Left forelimb (tissue), 1 donor: ENCODE measurements around the gene COMMD3.
"Not testable (repeated sequence)": the region's sequence is repeated elsewhere in the genome, so short reads cannot be mapped to it uniquely, and the experiment has no call there.

Source experiments
- DNase-seq: peaks from one replicate; pipeline ENCODE4 v3.0.0-alpha.2; 2018; ENCODE audit warnings: low spot score

Gene COMMD3

GRCh38 chr10:22316286-22317075 is at the start of gene COMMD3:
TSS of gene COMMD3 (plus strand) at chr10:22316388. CDS start at chr10:22316418, 30 bp downstream.
- peak; percentile 93 for DNase-seq

- no peak for DNase-seq
Observed at GRCh38 chr10:22268503-22268902, 47.7 kb upstream of the COMMD3 start.

DNA sequence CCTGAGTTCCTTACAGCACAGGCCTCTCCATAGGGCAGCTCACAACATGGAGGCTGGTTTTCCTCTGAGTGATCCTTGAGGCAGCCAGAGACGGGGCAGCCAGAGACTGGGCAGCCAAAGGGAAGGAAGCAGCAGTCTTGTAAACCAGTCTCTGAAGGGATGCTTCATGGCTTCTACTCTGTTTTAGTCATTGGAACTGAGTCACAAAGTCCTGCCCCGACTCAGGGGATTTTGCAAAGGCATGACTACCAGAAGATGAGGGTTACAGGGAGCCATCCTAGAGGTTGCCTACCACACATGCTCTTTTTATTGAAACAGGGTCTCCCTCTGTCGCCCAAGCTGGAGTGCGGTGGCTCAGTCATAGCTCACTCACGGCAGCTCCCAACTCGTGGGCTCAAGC is 44.4 kb upstream of the COMMD3 start:
- DNase-seq = no peak

GRCh38 chr10:22278441-22278782 is 37.8 kb upstream of the COMMD3 start:
- no peak for DNase-seq

GRCh38 chr10:22280078-22280477 is 36.1 kb upstream of the COMMD3 start:
- no peak for DNase-seq

DNA sequence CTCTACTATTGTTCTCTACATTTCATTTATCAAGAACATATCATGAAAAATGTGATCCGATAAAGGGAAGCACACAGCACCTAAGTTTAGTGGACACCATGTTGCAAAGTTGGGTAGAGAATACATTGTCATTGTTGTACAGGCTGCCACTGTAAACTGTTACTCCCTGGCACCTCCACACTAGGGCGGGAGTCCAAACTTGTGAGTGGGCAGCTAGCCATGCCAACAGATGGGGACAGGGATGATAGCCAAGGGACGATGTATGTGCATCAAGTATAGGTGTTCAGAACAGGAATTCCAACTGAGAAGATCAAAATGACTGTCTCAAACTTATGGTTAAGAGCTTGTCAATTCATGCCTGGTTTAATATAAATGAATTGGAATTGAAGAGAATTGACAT is 31.1 kb upstream of the COMMD3 start:
- no peak for DNase-seq

DNA sequence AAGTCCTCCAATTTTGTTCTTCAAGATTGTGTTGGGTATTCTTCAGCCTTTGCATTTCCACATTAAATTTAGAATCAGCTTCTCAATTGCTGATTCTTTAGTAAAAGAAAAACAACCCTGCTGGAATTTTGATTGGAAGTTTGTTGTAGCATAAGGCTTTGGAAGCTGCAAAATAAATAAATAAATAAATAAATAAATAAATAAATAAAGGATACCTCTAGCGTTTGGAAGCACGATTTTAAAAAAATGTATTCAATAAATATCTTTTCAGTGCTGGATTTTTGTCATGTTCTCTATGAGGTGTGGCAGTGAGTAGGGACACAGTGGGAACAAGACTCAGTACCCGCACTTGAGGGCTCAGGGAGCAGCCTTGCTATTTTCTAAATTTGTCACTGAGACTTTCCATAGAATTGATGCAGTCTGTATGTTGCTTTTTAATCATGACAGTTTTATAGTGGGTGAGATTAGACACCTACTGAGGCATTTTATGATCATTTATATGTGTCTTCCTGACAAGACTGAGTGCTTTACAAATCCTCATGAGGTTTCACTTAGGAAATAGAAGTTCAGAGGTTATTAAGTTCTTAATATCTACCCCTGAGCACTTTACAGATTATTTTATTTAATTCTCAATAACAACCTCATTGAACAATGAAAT is 22.3 kb upstream of the COMMD3 start:
- DNase-seq = no peak

- no peak for DNase-seq
Observed at GRCh38 chr10:22294694-22295093, 21.5 kb upstream of the COMMD3 start.

- DNase-seq = no peak
Observed at GRCh38 chr10:22301193-22301592, 15.0 kb upstream of the COMMD3 start.

DNA sequence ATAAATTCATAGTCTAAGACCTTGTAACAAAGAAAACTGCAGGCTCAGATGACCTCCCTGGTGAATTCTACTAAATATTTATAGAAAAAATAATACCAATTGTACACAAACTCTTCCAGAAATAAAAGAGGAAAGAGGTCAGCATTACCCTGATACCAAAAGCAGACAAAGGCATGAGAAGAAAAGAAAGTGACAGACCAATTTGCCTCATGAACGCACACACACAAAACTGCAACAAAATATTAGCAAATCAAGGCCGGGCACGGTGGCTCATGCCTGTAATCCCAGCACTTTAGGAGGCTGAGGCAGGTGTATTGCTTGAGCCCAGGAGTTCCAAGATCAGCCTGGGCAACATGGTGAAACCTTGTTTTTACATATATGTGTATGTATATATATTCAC is 12.7 kb upstream of the COMMD3 start:
- no peak for DNase-seq

DNA sequence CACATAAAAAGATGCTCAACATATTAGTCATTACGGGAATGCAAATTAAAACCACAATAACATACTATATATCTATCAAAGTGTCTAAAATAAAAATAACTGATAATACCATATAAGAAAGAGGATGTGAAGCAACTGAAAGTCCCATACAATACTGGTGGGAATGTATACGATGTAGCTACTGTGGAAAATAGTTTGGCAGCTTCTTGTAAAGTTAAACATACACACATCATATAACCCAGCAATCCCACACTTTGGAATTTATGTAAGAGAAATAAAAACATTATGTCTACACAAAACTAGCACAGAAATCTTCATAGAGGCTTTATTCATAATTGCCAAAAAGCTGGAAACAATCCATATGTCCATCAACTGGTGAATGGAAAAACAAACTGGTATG is 10.5 kb upstream of the COMMD3 start:
- no peak for DNase-seq

GRCh38 chr10:22308390-22308789 is 7.8 kb upstream of the COMMD3 start:
- DNase-seq = no peak

- no peak for DNase-seq
Observed at GRCh38 chr10:22309180-22310000, 6.8 kb upstream of the COMMD3 start.

GRCh38 chr10:22310012-22310411 is 6.2 kb upstream of the COMMD3 start:
- not testable (repeated sequence) for DNase-seq

- DNase-seq = no peak
Observed at GRCh38 chr10:22310928-22311327, 5.3 kb upstream of the COMMD3 start.

DNA sequence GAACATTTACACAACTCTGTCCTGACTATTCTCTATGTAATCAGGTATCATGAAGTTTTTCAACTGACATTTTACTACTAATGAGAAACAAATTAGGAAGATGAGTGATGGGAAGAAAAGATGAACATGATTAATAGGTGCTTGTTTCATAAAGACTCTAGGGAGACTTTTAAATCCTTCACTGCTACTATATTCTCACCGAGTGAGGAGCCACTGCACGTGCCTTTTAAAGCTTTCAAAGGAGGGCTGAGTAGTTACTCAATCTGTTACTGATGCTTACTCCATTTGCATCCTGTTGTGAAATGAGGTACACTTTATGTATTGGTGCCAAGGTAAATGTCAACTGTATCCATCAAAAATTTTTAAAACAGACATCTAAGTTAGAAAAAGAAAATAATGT is 1.3 kb upstream of the COMMD3 start:
- DNase-seq = no peak

DNA sequence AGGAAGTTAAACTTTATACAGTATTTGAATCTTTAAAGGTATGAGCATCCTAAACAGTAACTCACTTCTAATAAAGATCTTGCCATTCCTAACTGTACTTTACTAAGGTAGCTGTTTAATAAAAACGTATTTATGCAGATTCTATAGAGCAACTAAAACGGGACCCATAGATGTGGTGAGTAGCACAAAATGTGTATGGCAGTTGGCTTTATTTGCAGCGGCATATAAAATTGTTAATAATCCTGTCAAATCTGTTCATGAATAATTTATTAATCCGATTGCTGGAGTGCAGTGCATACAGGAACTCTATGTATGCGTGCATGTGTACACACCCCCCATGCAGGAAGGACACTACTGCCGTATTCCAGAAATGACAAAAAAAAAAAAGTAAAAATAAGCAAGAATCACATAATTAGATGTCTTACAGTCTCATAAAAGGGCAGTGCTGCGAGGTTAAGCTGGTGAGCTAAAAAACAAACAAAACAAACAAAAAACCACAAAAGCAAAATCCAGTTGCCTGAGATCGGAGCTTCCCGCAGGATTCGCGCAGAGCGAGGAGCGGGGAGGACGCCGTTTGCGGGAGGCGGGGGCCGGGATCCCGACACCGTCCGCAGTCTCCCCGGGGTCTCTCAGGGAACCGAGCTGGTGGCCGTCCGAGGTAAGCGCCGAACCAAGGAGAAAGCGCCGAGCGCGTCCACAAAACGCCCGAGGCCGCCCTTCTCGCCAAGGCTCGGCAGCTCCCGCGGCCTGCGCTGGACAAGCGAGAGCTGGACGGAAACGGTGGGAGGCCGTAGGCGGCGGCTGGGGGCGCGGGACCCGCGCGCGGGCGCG is 518 bp upstream of the COMMD3 start:
- DNase-seq = no peak

- DNase-seq = no peak
Observed at GRCh38 chr10:22317076-22317370, 835 bp downstream of the COMMD3 start.

GRCh38 chr10:22317771-22318565 is 1.8 kb downstream of the COMMD3 start:
- no peak for DNase-seq

DNA sequence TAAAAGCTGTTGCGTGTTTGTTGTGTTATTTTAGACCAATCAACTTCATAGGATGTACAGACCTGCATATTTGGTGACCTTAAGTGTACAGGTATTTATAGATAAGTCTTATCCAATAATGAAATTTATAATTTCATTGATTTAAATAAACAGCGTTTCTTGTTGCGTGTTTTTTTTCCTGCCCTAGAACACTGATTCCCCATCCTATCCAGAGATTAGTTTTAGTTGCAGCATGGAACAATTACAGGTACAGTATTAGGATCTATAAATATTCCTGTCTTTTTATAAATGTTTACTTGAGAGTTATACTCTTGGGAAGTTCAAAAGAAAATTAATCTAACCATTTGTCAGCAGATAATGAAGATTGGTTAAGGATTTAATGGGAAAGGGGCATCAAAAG is 2.6 kb downstream of the COMMD3 start:
- DNase-seq = no peak

DNA sequence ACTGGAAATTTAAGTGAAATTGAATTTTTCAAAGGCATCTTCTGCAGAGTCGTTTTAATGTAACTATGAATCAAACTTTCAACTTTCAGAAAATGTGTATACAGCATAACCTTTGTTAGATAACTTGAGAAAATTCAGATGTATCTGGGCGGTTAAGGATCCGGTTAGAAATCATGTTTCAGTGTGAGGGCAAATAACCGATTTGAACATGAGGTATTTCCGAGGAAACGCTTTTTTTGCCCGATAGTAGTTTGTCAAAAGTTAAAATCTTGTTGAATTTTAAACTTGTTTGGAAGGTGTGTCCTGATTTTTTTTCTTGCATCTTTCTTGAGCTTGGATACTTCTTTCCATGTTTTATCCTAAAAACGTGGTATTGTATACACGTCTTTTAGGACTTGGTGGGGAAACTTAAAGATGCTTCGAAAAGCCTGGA is 3.4 kb downstream of the COMMD3 start:
- DNase-seq = no peak
